ENCODE data around the gene NRP2. TPM values are rescaled to one million over a fixed set of nuclear protein-coding genes. Genes with fewer than 3 reads are reported as not detected.

The NRP2 gene
- total and polyA plus RNA-seq, 2 of the 13 experiments (the other 11 are each of a cell fraction or from before 2014, with no cell fraction given) = 0.65 to 1.4 TPM

- no peaks in the 10 kb centered on the region for H3K9me3 ChIP-seq (ENCODE audit: low read length)
- H3K9ac ChIP-seq (ENCODE audit: insufficient read depth, low read depth, low read length) = no peak overlapping the region
- H2AFZ ChIP-seq (ENCODE audit: low read length) = no peak overlapping the region
- in situ Hi-C loops (cut with HindIII; ENCODE audit: extremely low pct_ligation_motif_present, low pct_unique_long_range_greater_than_20kb) (loop anchor here (5.0 kb wide), 1 partner anchor 154 kb away; no protein-coding TSS in a partner anchor), intact Hi-C loops (cut with micrococcal nuclease; ENCODE audit: unreplicated experiment) (no loop called here)
- H3K27ac ChIP-seq (ENCODE audit: extremely low read length, insufficient read depth, low read length) = no peak overlapping the region
- WGBS (ENCODE audit: low lambda C conversion rate) = 35% methylated on average over 3 of the region's 3 CpGs
- TF ChIP-seq ZNF407 (CRISPR knock-in tag; IDR thresholded peaks at IDR 0.05; ENCODE audit: not compliant biosample characterization) = no peak
- TF ChIP-seq DDIT3 (CRISPR knock-in tag; IDR thresholded peaks at IDR 0.05) = no peak
- no peak for TF ChIP-seq CTCF (CRISPR knock-in tag; IDR thresholded peaks at IDR 0.05)
- no peak for TF ChIP-seq GTF3A (CRISPR knock-in tag; conservative IDR thresholded peaks at IDR 0.05)
- no peak for TF ChIP-seq NFIC (IDR thresholded peaks at IDR 0.05; ENCODE audit: low read length)
- no peak for TF ChIP-seq SMAD1 (CRISPR knock-in tag; IDR thresholded peaks at IDR 0.05; ENCODE audit: borderline replicate concordance, low read depth)
- TF ChIP-seq KLF16 (CRISPR knock-in tag; IDR thresholded peaks at IDR 0.05) = no peak
- no peak for TF ChIP-seq SRSF9 (IDR thresholded peaks at IDR 0.05; ENCODE audit: borderline replicate concordance, insufficient read depth, low read depth, low read length, poor library complexity, severe bottlenecking)
- no TSS peak for BruUV-seq (replicated peaks)
- CTCF ChIA-PET (ENCODE audit: low intra/inter-chr PET ratio, low total read pairs) = no interaction called here
- POLR2A ChIA-PET = no interaction called here
- no peak for ATAC-seq
- no peaks in the 10 kb centered on the region for H3K36me3 ChIP-seq (replicated peaks in 1 of 2; ENCODE audit: control insufficient read depth in 1 of 2, insufficient read depth in 2 of 2, low read length in 2 of 2)
- no peaks in the 10 kb centered on the region; a peak in 2 of 5 replicates for H3K27me3 ChIP-seq (ENCODE audit: control insufficient read depth in 1 of 2, insufficient read depth in 2 of 2, low read length in 2 of 2)
- H3K4me3 ChIP-seq (replicated peaks in 1 of 3; ENCODE audit: insufficient read depth in 1 of 3, low read depth in 2 of 3, low read length in 3 of 3) = no peak overlapping the region
- H3K4me2 ChIP-seq (ENCODE audit: low read depth, low read length) = no peak overlapping the region
- no peaks in the 10 kb centered on the region for H3K79me2 ChIP-seq (ENCODE audit: insufficient read depth, low read length)
- DNase-seq (ENCODE audit: low spot score) = no peak
- H4K20me1 ChIP-seq (ENCODE audit: insufficient read depth, low read length) = no peaks in the 10 kb centered on the region
- no peaks in the 10 kb centered on the region for H3K4me1 ChIP-seq (ENCODE audit: insufficient read depth, low read length)
- FAIRE-seq = no peak
Measured at GRCh38 chr2:205772983-205773382, 90.7 kb downstream of the NRP2 start.
